ENCODE measurements around the gene LIMD2. TPM values are rescaled to one million over a fixed set of nuclear protein-coding genes. Genes with fewer than 3 reads are reported as not detected.
A peak's percentile ranks its signal among the peaks of the same experiment; 100 is the strongest.

LIMD2 gene
- total RNA-seq, 4 donors from 2014 or later = 5.3 to 30.7 (median 12.2) TPM

DNA sequence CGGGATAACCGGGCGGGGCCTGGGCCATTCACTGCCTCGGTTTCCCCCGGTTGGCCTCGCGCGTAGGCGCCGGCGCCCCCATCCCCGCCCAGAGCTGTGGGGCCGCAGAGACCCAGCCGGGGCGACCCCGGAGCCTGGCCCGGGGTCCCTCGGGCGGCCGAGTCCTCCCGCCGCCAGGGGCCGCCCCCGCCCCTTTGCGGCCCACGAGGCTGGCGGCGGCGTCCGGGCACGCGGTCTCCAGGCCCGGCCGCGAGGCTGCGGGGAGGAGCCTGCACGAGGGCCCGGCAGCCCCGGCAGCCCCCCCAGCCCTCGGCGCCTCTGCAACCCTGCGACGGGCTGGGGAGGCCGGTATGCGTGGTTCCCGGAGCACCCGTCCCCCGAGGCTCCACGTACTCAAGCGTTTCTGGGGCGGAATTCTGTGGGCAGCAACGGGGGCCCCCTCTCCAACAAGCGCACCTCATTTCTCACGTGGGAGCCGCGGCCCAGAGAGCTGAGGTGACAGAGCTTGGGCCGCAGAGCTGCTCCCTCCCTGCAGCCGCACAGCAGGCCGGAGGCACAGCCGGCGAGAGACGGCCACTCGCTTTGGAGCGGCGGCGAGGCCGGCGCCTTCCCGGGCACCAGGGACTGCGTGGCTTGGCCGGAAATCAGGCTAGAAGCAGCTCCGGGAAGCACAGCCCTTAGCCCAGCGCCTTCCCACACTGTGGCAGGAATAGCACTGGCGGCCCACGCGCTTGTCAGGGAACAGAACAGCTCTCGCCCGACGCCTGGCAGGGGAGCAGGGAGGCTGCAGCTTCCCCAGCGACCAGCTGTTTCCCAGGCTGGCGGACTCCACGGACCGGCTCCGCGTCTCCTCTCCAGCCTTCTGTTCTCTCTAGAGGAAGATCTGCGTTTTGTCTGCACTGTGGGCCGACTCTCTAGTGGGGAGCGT lies 867 bp upstream of the LIMD2 start:
- WGBS, 2 donors (ENCODE audit: low coverage in 1 of 2) = 28% methylated on average over 45 of the region's 88 CpGs; no CpG with 5 or more reads in 1 of the 2 donors
- intact Hi-C loops (cut with DNase I; ENCODE audit: low total_unique reads) (no loop called here), in situ Hi-C loops (cut with MboI; ENCODE audit: low pct_ligation_motif_present in 1 of 4, low pct_unique_long_range_greater_than_20kb in 1 of 4, low sequenced_read_pairs in 3 of 4) (no loop called here)
- Histone ChIP-seq H3K4me3 (peak overlapping the region; percentile 16 to 68 (median 56)), H3K27me3 (peaks cover 15% of the 10 kb centered on the region), H3K36me3 (no peaks in the 10 kb centered on the region), H3K4me1 (peaks cover 7 to 41% (median 29%) of the 10 kb centered on the region in 4 donors), H3K9me3 (no peaks in the 10 kb centered on the region), H3K27ac (peak overlapping the region; percentile 83 to 87 (median 84))
- peak; percentile 37 for DNase-seq
- TF ChIP-seq POLR2A (IDR thresholded peaks at IDR 0.05) (no peak), POLR2AphosphoS5 (IDR thresholded peaks at IDR 0.05) (peak; percentile 21 to 48 (median 45)), EP300 (IDR thresholded peaks at IDR 0.05; ENCODE audit: low read depth) (no peak)
- TF ChIP-seq, protein P1, sequence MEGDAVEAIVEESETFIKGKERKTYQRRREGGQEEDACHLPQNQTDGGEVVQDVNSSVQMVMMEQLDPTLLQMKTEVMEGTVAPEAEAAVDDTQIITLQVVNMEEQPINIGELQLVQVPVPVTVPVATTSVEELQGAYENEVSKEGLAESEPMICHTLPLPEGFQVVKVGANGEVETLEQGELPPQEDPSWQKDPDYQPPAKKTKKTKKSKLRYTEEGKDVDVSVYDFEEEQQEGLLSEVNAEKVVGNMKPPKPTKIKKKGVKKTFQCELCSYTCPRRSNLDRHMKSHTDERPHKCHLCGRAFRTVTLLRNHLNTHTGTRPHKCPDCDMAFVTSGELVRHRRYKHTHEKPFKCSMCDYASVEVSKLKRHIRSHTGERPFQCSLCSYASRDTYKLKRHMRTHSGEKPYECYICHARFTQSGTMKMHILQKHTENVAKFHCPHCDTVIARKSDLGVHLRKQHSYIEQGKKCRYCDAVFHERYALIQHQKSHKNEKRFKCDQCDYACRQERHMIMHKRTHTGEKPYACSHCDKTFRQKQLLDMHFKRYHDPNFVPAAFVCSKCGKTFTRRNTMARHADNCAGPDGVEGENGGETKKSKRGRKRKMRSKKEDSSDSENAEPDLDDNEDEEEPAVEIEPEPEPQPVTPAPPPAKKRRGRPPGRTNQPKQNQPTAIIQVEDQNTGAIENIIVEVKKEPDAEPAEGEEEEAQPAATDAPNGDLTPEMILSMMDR (IDR thresholded peaks at IDR 0.05) = no peak

- WGBS, 2 donors (ENCODE audit: low coverage in 1 of 2) = 4% methylated on average over 25 of the region's 45 CpGs; no CpG with 5 or more reads in 1 of the 2 donors
These were observed 863 bp downstream of the LIMD2 start for GRCh38 chr17:63698886-63699637.

DNA sequence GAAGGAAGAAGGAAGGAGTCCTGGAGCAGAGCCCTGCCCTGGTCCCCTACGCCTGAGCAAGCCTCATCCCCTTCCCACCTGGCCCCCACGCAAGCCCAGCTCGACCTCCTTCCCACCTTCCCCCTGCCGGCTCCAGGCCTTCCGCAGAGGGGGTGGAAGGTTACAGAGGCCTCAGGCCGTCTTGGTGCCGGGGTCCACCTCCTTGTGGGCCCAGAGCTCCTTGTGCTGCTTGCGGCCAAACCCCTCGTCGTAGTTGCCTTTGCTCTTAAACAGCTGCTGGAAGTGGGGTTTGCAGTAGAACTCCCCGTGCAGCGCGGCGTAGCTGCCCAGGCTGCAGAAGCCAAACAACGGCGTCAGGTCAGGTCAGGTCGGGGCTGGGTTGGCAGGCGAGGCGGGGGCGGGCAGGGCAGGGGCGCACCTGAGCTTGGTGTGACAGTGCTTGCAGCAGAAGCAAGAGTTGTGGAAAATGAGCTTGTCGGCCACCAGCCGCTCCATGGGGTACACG lies 1.5 kb downstream of the LIMD2 start:
- TF ChIP-seq POLR2A (IDR thresholded peaks at IDR 0.05) (no peak), EP300 (IDR thresholded peaks at IDR 0.05; ENCODE audit: low read depth) (no peak), POLR2AphosphoS5 (IDR thresholded peaks at IDR 0.05) (no peak)
- TF ChIP-seq, protein P1 (IDR thresholded peaks at IDR 0.05) = no peak
- H3K27ac ChIP-seq = peak overlapping the region; percentile 83 to 87 (median 84)
- H3K4me1 ChIP-seq = peaks cover 7 to 41% (median 29%) of the 10 kb centered on the region in 4 donors
- 25% methylated on average over 24 of the region's 24 CpGs; no CpG with 5 or more reads in 1 of the 2 donors for WGBS, 2 donors (ENCODE audit: low coverage in 1 of 2)
- peak overlapping the region in 3 of 4 donors; percentile 49 to 68 (median 64) for H3K4me3 ChIP-seq
- DNase-seq = no peak
- in situ Hi-C loops (cut with MboI; ENCODE audit: low pct_ligation_motif_present in 1 of 4, low pct_unique_long_range_greater_than_20kb in 1 of 4, low sequenced_read_pairs in 3 of 4) = no loop called here
- no peaks in the 10 kb centered on the region for H3K36me3 ChIP-seq
- peaks cover 15% of the 10 kb centered on the region for H3K27me3 ChIP-seq
- intact Hi-C loops (cut with DNase I; ENCODE audit: low total_unique reads) = loop anchor here (10.0 kb wide), 1 partner anchor 74 kb away; the partner anchor contains the start of gene MAP3K3
- no peaks in the 10 kb centered on the region for H3K9me3 ChIP-seq

More at GRCh38 chr17:63698886-63699637, 863 bp downstream of the LIMD2 start:
- Histone ChIP-seq H3K4me3 (peak overlapping the region; percentile 36 to 68 (median 56)), H3K4me1 (peaks cover 7 to 41% (median 29%) of the 10 kb centered on the region in 4 donors), H3K9me3 (no peaks in the 10 kb centered on the region), H3K36me3 (no peaks in the 10 kb centered on the region), H3K27me3 (peaks cover 15% of the 10 kb centered on the region), H3K27ac (peak overlapping the region; percentile 83 to 87 (median 84))
- intact Hi-C loops (cut with DNase I; ENCODE audit: low total_unique reads) (loop anchor here (10.0 kb wide), 1 partner anchor 74 kb away; the partner anchor contains the start of gene MAP3K3), in situ Hi-C loops (cut with MboI; ENCODE audit: low pct_ligation_motif_present in 1 of 4, low pct_unique_long_range_greater_than_20kb in 1 of 4, low sequenced_read_pairs in 3 of 4) (no loop called here)
- DNase-seq = peak; percentile 75
- TF ChIP-seq, protein P1 (IDR thresholded peaks at IDR 0.05) = no peak
- TF ChIP-seq POLR2A (IDR thresholded peaks at IDR 0.05) = peak; percentile 22
- TF ChIP-seq EP300 (IDR thresholded peaks at IDR 0.05; ENCODE audit: low read depth) = no peak
- peak in 2 of 3 donors; percentile 10 to 34 for TF ChIP-seq POLR2AphosphoS5 (IDR thresholded peaks at IDR 0.05)

Data from transverse colon (tissue), 4 donors.